CD4-positive, alpha-beta T cell (primary cell): ENCODE measurements around the gene KCNJ6. TPM values are rescaled to one million over a fixed set of nuclear protein-coding genes. Genes with fewer than 3 reads are reported as not detected.

ENCODE experiments used
- ATAC-seq: fragments of 200-7000 bp; cut with Tn5 transposase; one replicate; pipeline ENCODE4 v1.10.0; 2022; ENCODE audit warnings: mild to moderate bottlenecking; ENCODE audit not compliant: poor library complexity
- CTCF ChIA-PET: fragments of 350-600 bp; sonication (Branson Sonifier 250); formaldehyde crosslinking; loops from one replicate; lab custom pipeline; 2021; ENCODE audit warnings: antibody characterized with exemption, inconsistent platforms; lab: Charles Lee
- POLR2A ChIA-PET: fragments of 350-600 bp; sonication (Branson Sonifier 250); formaldehyde crosslinking; loops from one replicate; lab custom pipeline; 2021; ENCODE audit warnings: antibody characterized with exemption, inconsistent platforms; lab: Charles Lee
- DNase-seq, 14 experiments: peaks; one replicate each; pipeline ENCODE4 v3.0.0-alpha.2; 2013 to 2020; ENCODE audit warnings: mixed read lengths in 2 of 14
- H3K27ac ChIP-seq, 2 donors: one replicate each; pipeline versions ENCODE4 v1.5.1 to v1.7.0; 2013; ENCODE audit warnings: low read length in 2 of 2, low read depth in 1 of 2, mild to moderate bottlenecking in 1 of 2
- H3K27me3 ChIP-seq, 2 experiments: 1 replicate in 1 of 2; 2 replicates in 1 of 2; pipeline versions ENCODE4 v1.6.1 to v1.7.0; 2013; ENCODE audit warnings: low read length in 2 of 2, control low read depth in 1 of 2, mild to moderate bottlenecking in 1 of 2, moderate library complexity in 1 of 2; ENCODE audit not compliant: insufficient read depth in 2 of 2, control insufficient read depth in 1 of 2
- H3K36me3 ChIP-seq: one replicate; pipeline ENCODE4 v1.6.1; 2013; ENCODE audit warnings: low read length, control low read depth; ENCODE audit not compliant: insufficient read depth
- H3K4me1 ChIP-seq: one replicate; pipeline ENCODE4 v1.6.1; 2013; ENCODE audit warnings: low read length, control low read depth; ENCODE audit not compliant: insufficient read depth
- H3K4me3 ChIP-seq: one replicate; pipeline ENCODE4 v1.5.1; 2013; ENCODE audit warnings: mild to moderate bottlenecking, low read length, moderate library complexity
- H3K9me3 ChIP-seq, 2 experiments: 1 replicate in 1 of 2; 2 replicates in 1 of 2; pipeline versions ENCODE4 v1.6.1 to v1.7.0; 2013; ENCODE audit warnings: low read length in 2 of 2, mild to moderate bottlenecking in 2 of 2, control low read depth in 1 of 2, moderate library complexity in 1 of 2; ENCODE audit not compliant: control insufficient read depth in 1 of 2, insufficient read depth in 1 of 2
- H3K27ac Mint-ChIP-seq: one replicate; pipeline ENCODE4 v1.8.0; 2020; ENCODE audit warnings: mixed read lengths
- H3K27me3 Mint-ChIP-seq: one replicate; pipeline ENCODE4 v1.8.0; 2021; ENCODE audit warnings: mixed read lengths
- H3K36me3 Mint-ChIP-seq: one replicate; pipeline ENCODE4 v1.8.0; 2021; ENCODE audit warnings: low read depth, mixed read lengths
- H3K4me1 Mint-ChIP-seq: one replicate; pipeline ENCODE4 v1.8.0; 2021; ENCODE audit warnings: low read depth, mixed read lengths
- H3K4me3 Mint-ChIP-seq: one replicate; pipeline ENCODE4 v1.8.0; 2020; ENCODE audit warnings: mild to moderate bottlenecking, mixed read lengths
- H3K9me3 Mint-ChIP-seq: one replicate; pipeline ENCODE4 v1.8.0; 2020; ENCODE audit warnings: mixed read lengths
- intact Hi-C, 2 experiments: fragments of 100-400 bp; cut with DNase I in 1 of 2; cut with micrococcal nuclease in 1 of 2; formaldehyde crosslinking; loops; one replicate each; pipeline versions ENCODE4 v1.15.1 to v1.9.0; 2023 to 2025; cut with DNase I, micrococcal nuclease
- total RNA-seq, 174 experiments: library from RNA in 2 of 174; stranded (reverse) in 2 of 174; gene quantifications; one replicate each; pipeline ENCODE4 v1.2.3 and lab custom pipeline; 2021 to 2026
- TF ChIP-seq, protein P1 (sequence below): fragments of 200-600 bp; IDR thresholded peaks from one replicate; pipeline ENCODE4 v1.8.0; 2022; ENCODE audit warnings: antibody characterized with exemption, mild to moderate bottlenecking

The KCNJ6 gene
- total RNA-seq, 2 experiments from 2014 or later = not detected

DNA sequence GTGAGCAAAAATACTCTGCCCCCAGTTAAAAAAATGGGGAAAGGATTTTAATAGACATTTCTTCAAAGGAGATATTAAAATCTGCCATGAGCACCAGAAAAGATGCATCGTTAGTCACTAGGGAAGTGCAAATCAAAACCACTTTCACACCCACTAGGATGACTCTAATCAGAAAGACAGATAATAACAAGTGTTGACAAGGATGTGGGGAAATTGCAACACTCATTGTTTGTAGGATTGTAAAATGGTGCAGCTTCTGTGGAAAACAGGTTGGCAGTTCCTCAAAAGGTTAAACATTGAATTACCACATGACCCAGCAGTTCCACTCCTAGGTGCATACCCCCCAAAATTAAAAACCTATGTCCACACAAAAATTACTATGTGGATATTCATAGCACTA lies 112.3 kb downstream of the KCNJ6 start:
- H3K27me3 Mint-ChIP-seq = peaks cover 18% of the 10 kb centered on the region
- H3K4me3 ChIP-seq = no peak overlapping the region
- no peaks in the 10 kb centered on the region for H3K36me3 Mint-ChIP-seq
- H3K27me3 ChIP-seq = peaks cover 0 to 9% of the 10 kb centered on the region in 2 experiments
- ChIA-PET CTCF (no interaction called here), POLR2A (no interaction called here)
- DNase-seq (no peak), ATAC-seq (no peak)
- no peak overlapping the region for H3K4me3 Mint-ChIP-seq
- no peaks in the 10 kb centered on the region for H3K36me3 ChIP-seq
- TF ChIP-seq, protein P1, sequence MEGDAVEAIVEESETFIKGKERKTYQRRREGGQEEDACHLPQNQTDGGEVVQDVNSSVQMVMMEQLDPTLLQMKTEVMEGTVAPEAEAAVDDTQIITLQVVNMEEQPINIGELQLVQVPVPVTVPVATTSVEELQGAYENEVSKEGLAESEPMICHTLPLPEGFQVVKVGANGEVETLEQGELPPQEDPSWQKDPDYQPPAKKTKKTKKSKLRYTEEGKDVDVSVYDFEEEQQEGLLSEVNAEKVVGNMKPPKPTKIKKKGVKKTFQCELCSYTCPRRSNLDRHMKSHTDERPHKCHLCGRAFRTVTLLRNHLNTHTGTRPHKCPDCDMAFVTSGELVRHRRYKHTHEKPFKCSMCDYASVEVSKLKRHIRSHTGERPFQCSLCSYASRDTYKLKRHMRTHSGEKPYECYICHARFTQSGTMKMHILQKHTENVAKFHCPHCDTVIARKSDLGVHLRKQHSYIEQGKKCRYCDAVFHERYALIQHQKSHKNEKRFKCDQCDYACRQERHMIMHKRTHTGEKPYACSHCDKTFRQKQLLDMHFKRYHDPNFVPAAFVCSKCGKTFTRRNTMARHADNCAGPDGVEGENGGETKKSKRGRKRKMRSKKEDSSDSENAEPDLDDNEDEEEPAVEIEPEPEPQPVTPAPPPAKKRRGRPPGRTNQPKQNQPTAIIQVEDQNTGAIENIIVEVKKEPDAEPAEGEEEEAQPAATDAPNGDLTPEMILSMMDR = no peak
- no peaks in the 10 kb centered on the region for H3K9me3 ChIP-seq
- no peak overlapping the region for H3K27ac ChIP-seq
- H3K27ac Mint-ChIP-seq = no peak overlapping the region
- no peaks in the 10 kb centered on the region for H3K4me1 Mint-ChIP-seq
- intact Hi-C loops = no loop called here
- no peaks in the 10 kb centered on the region for H3K4me1 ChIP-seq
- no peaks in the 10 kb centered on the region for H3K9me3 Mint-ChIP-seq

DNA sequence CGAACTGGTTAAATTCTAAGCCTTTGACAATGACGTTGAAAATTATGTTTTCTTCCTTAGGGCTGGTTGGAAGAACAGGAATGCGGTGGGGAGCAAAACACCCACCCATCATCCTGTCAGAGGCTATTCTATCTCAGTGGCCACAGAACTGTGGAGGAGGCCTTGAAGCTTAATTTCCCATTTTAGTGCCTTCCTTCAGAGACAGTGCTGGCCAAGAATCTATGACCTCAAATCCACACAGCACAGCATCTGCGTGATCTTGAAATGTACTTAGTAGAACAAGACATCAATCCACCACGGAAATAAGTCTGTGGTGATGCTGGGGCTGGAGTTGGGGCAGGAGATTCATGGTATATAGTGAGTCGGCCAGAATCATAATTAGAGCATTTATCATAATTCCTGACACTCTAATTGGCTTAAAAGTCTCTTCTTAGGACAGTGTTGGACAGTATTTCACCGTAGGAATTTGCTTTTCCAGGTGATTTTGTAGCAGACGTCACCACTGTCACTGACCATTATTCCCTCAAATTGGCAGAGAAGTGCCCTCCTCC lies 113.1 kb downstream of the KCNJ6 start:
- Histone ChIP-seq H3K27ac (no peak overlapping the region), H3K9me3 (no peaks in the 10 kb centered on the region), H3K4me1 (no peaks in the 10 kb centered on the region), H3K27me3 (peaks cover 0 to 10% of the 10 kb centered on the region in 2 experiments), H3K4me3 (no peak overlapping the region), H3K36me3 (no peaks in the 10 kb centered on the region)
- DNase-seq (no peak), ATAC-seq (no peak)
- Mint-ChIP-seq H3K36me3 (no peaks in the 10 kb centered on the region), H3K4me1 (no peaks in the 10 kb centered on the region), H3K27me3 (peaks cover 22% of the 10 kb centered on the region), H3K4me3 (no peak overlapping the region), H3K9me3 (no peaks in the 10 kb centered on the region), H3K27ac (no peak overlapping the region)
- CTCF ChIA-PET = no interaction called here
- POLR2A ChIA-PET = no interaction called here
- intact Hi-C loops = no loop called here
- TF ChIP-seq, protein P1 = no peak

DNA sequence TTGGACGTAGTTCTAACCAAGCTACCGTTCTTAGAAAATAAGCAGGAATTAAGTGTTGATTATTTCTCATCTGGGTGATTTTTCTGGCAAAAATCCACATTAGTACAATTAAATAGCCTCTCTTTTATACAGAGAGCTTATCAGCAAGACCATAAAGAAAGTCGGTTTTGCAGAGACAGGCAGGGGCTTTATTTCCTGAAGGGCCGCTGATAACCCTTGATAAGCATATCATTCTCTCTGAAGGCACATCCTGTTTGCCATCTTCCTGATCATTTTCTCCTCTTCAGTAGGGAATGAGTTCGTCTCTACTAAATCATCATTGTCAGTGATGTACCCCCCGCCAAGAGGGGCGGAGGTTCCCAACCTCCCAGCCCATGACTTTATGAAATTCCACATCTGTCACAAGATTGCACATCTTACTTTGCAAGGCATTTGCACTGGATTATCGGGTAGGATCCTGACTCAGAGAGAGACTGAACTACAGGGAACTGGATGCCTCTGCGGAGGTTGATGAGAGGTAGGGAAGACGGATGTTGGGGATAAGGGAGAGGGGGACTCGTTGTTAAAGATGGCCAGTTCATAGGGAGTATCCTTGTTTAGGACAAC lies 115.7 kb downstream of the KCNJ6 start:
- Histone ChIP-seq H3K27me3 (peaks cover 0 to 7% of the 10 kb centered on the region in 2 experiments), H3K36me3 (no peaks in the 10 kb centered on the region), H3K27ac (no peak overlapping the region), H3K4me3 (no peak overlapping the region), H3K4me1 (no peaks in the 10 kb centered on the region), H3K9me3 (no peaks in the 10 kb centered on the region)
- Mint-ChIP-seq H3K36me3 (no peaks in the 10 kb centered on the region), H3K27ac (no peak overlapping the region), H3K4me1 (no peaks in the 10 kb centered on the region), H3K4me3 (no peak overlapping the region), H3K9me3 (no peaks in the 10 kb centered on the region), H3K27me3 (peaks cover 22% of the 10 kb centered on the region)
- ATAC-seq (no peak), DNase-seq (no peak)
- ChIA-PET POLR2A (no interaction called here), CTCF (no interaction called here)
- intact Hi-C loops = no loop called here
- TF ChIP-seq, protein P1 = no peak
